OCI-LY3 (cell line): ENCODE data around the gene FTO.

Experiments used
- H2AFZ ChIP-seq: fragments of 200-600, 300-600 bp; shearing (Covaris generic); 2 replicates; pipeline ENCODE4 v1.6.0; 2014; ENCODE audit warnings: antibody characterized with exemption, low read depth, low read length
- H3K27ac ChIP-seq: fragments of 200-600, 300-600 bp; sonication (generic); 2 replicates; pipeline ENCODE4 v1.5.1; 2014; ENCODE audit warnings: mild to moderate bottlenecking, low read length, moderate library complexity, mixed read lengths
- H3K27me3 ChIP-seq: fragments of 200-600, 300-600 bp; sonication (generic); 2 replicates; pipeline ENCODE4 v1.6.1; 2014; ENCODE audit warnings: low read depth, low read length, mixed read lengths
- H3K36me3 ChIP-seq: fragments of 200-600, 300-600 bp; sonication (generic); replicated peaks from 2 replicates; pipeline ENCODE3; 2014; ENCODE audit warnings: low read depth, low read length, mixed read lengths
- H3K4me1 ChIP-seq: fragments of 300-600, 200-600 bp; sonication (generic); 2 replicates; pipeline ENCODE4 v1.6.1; 2014; ENCODE audit warnings: low read length, mixed read lengths
- H3K4me2 ChIP-seq: fragments of 200-600, 300-600 bp; sonication (generic); 2 replicates; pipeline ENCODE4 v1.6.1; 2014; ENCODE audit warnings: low read length, mixed read lengths
- H3K4me3 ChIP-seq: fragments of 300-600, 200-600 bp; sonication (generic); 2 replicates; pipeline ENCODE4 v1.5.1; 2014; ENCODE audit warnings: antibody characterized with exemption, mild to moderate bottlenecking, low read length, moderate library complexity
- H3K79me2 ChIP-seq: fragments of 300-600, 200-600 bp; shearing (Covaris generic); 2 replicates; pipeline ENCODE4 v1.6.1; 2014; ENCODE audit warnings: mild to moderate bottlenecking, low read length, mixed read lengths
- H3K9ac ChIP-seq: fragments of 300-600, 200-600 bp; shearing (Covaris generic); 2 replicates; pipeline ENCODE4 v1.6.0; 2014; ENCODE audit warnings: mild to moderate bottlenecking, low read length, moderate library complexity
- H3K9me3 ChIP-seq: fragments of 200-600, 300-600 bp; shearing (Covaris generic); 2 replicates; pipeline ENCODE4 v1.6.1; 2014; ENCODE audit warnings: low read length, mixed read lengths; ENCODE audit not compliant: insufficient read depth
- H4K20me1 ChIP-seq: fragments of 200-600, 300-600 bp; sonication (generic); 2 replicates; pipeline ENCODE4 v1.6.1; 2016; ENCODE audit warnings: low read length, mixed read lengths; ENCODE audit not compliant: insufficient read depth
- CTCF ChIP-seq: fragments of 200-600, 300-600 bp; sonication (generic); IDR thresholded peaks from 2 replicates; pipeline ENCODE4 v1.5.1; 2014; ENCODE audit warnings: antibody characterized with exemption, low read length, low read depth
- EZH2phosphoT487 ChIP-seq: fragments of 200-600 bp; shearing (Covaris generic); IDR thresholded peaks from 2 replicates; pipeline ENCODE4 v1.6.1; 2018; ENCODE audit warnings: antibody characterized with exemption, mixed run types, low read depth

FTO gene

GRCh38 chr16:53855056-53855455 is 151.1 kb downstream of the FTO start:
- no peaks in the 10 kb centered on the region for H3K9me3 ChIP-seq
- H2AFZ ChIP-seq = no peak overlapping the region
- no peak overlapping the region for H3K9ac ChIP-seq
- H3K27ac ChIP-seq = no peak overlapping the region
- H3K4me2 ChIP-seq = no peak overlapping the region
- H3K79me2 ChIP-seq = no peaks in the 10 kb centered on the region
- H3K27me3 ChIP-seq = no peaks in the 10 kb centered on the region
- H3K4me3 ChIP-seq = no peak overlapping the region
- no peaks in the 10 kb centered on the region for H4K20me1 ChIP-seq
- no peaks in the 10 kb centered on the region for H3K4me1 ChIP-seq
- H3K36me3 ChIP-seq = no peaks in the 10 kb centered on the region
- TF ChIP-seq EZH2phosphoT487 = no peak
- no peak for TF ChIP-seq CTCF

- Histone ChIP-seq H3K9me3 (no peaks in the 10 kb centered on the region), H3K27me3 (no peaks in the 10 kb centered on the region), H3K4me1 (no peaks in the 10 kb centered on the region), H3K9ac (no peak overlapping the region), H3K36me3 (no peaks in the 10 kb centered on the region), H3K4me3 (no peak overlapping the region), H3K27ac (no peak overlapping the region), H3K79me2 (no peaks in the 10 kb centered on the region), H4K20me1 (no peaks in the 10 kb centered on the region), H3K4me2 (no peak overlapping the region), H2AFZ (no peak overlapping the region)
- TF ChIP-seq EZH2phosphoT487 (no peak), CTCF (no peak)
These were observed 151.6 kb downstream of the FTO start for GRCh38 chr16:53855511-53855910.

DNA sequence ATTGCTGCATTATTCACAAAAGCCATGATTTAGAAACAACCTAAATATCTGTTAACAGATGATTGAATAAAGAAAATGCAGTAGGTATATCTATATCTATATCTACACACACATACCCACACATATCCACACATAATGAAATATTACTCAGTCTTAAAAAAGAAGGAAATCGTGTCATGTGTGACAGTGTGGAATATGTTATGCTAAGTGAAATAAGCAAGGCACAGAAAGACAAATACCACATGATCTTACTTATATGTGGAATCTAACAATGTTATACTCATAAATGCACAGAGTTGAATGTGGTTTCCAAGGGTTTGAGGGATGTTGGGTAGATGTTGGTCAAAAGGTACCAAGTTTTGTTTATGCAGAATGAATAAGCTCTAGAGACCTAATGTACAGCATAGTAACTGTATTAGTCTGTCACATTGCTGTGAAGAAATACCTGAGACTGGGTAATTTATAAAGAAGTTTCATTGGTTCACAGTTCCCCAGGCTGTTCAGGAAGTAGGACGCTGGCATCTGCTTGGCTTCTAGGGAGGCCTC is 156.1 kb downstream of the FTO start:
- Histone ChIP-seq H3K27ac (no peak overlapping the region), H3K36me3 (no peaks in the 10 kb centered on the region), H3K27me3 (no peaks in the 10 kb centered on the region), H3K9me3 (no peaks in the 10 kb centered on the region), H3K4me1 (peaks cover 3% of the 10 kb centered on the region), H3K4me3 (no peak overlapping the region), H4K20me1 (no peaks in the 10 kb centered on the region), H3K9ac (no peak overlapping the region), H3K79me2 (no peaks in the 10 kb centered on the region), H3K4me2 (no peak overlapping the region), H2AFZ (no peak overlapping the region)
- no peak for TF ChIP-seq EZH2phosphoT487
- TF ChIP-seq CTCF = no peak

- no peak overlapping the region for H3K27ac ChIP-seq
- H2AFZ ChIP-seq = no peak overlapping the region
- H3K79me2 ChIP-seq = no peaks in the 10 kb centered on the region
- no peaks in the 10 kb centered on the region for H3K9me3 ChIP-seq
- peaks cover 13% of the 10 kb centered on the region for H3K4me1 ChIP-seq
- TF ChIP-seq CTCF = no peak
- TF ChIP-seq EZH2phosphoT487 = no peak
- H3K36me3 ChIP-seq = no peaks in the 10 kb centered on the region
- no peaks in the 10 kb centered on the region for H3K27me3 ChIP-seq
- H4K20me1 ChIP-seq = no peaks in the 10 kb centered on the region
- no peak overlapping the region for H3K4me3 ChIP-seq
- no peak overlapping the region for H3K4me2 ChIP-seq
- H3K9ac ChIP-seq = no peak overlapping the region
These were observed 159.9 kb downstream of the FTO start for GRCh38 chr16:53863861-53864260.
